GM19468 (cell line): ENCODE measurements around the gene KDM5D.

Source experiments
- ATAC-seq: cut with Tn5 transposase; IDR thresholded peaks from one replicate; pipeline ENCODE4 v1.9.1; 2021; ENCODE audit warnings: mild to moderate bottlenecking, moderate library complexity, moderate number of reproducible peaks; ENCODE audit not compliant: unreplicated experiment; ENCODE audit errors: extremely low read depth

Gene KDM5D

GRCh38 chrY:19744381-19745378 lies at the start of gene KDM5D:
Gene KDM5D (minus strand): TSS chrY:19744726. CDS start chrY:19744534, 192 bp downstream.
- ATAC-seq: no peak

DNA sequence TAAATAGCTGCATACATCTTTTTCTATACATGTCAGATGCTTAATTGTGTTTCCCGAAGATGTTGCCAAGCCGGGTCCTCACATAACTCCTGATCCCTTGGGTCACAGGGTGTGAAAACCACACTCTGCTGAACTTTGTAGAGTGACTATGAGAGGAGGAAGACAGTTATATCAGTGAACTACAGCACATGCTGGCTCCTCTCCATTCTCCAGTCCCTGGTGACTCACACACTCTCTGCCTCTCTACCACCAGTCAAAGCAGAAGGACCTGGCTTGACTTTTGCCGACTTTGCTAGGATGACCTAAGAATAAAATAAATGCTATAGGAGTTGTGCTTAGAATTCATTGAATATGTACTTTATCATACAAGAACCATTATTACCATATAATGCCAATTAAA lies 23.8 kb upstream of the KDM5D start:
- ATAC-seq: no peak

- no peak for ATAC-seq
Measured at GRCh38 chrY:19743331-19743730, 1.2 kb downstream of the KDM5D start.

DNA sequence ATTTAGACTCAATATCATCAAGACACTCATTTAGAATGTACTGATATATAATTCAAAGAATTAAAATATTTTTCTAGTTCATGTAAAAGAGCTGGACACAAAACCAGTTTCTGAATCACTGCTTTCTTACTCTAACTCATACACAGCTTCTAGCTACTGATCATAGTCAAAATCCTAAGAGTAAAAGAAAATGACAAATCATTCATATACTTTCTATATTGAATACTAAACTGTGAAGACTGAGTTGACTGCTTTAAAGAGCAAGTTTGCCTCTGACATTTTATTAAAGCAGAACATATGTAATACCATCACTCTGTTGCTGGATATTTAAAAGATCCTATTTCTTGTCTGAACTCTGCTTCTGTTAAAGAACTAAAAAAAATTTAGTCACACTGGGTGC lies 2.4 kb downstream of the KDM5D start:
- no peak for ATAC-seq

DNA sequence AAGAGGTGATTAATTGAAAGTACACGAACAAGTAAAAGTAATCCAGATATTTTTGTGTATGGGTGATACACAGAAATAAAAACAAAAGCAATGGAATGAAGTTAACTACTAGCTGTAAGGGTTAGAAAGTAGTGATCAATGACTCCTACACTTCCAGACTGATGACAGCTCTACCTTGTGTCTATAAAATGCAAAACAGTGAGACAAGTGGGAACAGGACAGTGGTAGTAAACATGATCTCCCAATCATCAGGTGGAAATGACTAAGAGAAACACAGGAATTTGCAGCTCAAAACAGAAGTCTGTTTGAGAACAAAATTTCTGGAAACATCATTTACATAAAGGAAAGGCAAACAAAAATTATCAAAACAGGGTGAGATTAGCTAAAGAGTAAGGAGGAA lies 10.1 kb downstream of the KDM5D start:
- no peak for ATAC-seq

DNA sequence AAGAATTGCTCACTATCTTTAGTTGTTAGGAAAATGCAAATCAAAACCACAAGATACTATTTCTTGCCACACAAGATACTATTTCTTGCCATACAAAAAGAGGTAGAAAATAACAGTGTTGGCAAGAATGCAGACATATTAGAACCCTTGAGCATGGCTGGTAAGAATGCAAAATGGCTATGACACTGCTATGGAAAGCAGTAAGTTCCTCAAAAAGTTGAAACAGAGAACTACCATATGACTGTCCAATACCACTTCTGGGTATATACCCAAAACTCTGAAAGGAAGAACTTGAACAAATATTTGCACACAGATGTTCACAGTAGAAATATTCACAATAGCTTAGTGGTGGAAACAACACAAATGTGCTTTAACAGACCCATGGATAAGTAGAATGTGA lies 26.6 kb downstream of the KDM5D start:
- ATAC-seq: no peak

DNA sequence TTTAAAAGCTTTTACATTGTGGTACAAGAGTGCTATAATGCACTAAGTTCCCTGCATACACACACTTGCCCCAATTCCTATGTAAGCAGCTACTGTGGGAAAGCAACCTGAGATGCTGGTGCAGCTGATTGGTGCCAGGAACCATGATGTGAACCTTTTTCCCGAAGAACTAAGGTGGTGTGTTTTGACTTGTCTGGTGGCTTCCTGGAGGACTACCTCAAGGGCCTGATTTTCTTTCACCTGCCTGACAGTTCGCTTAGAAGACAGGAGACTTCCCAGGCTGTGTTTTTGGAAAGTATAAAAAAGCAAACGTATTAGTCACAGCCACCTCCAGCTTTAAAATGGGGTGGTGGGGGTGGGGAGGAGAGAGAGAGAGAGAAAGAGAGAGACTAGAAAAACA lies 27.4 kb downstream of the KDM5D start:
- no peak for ATAC-seq

GRCh38 chrY:19715226-19715625 lies 29.3 kb downstream of the KDM5D start:
- ATAC-seq: no peak

GRCh38 chrY:19713430-19713829 lies 31.1 kb downstream of the KDM5D start:
- ATAC-seq: no peak

DNA sequence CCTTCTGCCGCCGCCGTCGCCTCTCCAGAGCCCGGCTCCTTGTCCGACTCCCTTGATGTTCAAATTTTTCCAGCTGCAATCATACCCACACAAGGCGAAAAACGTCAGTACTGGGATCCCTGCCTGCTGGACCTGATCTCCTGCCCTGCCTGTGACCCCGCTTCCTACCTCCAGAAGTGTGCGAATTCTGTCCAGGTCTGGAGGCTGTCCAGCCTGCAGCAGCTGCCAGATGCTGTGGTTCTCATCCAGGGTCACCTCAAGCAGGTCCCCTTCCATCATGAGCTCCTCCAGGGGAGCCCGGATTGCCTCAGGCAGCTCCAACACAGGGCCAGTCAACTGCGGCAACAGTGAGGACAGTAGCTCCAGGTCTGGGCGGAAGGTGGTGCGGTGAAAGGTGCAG lies 38.3 kb downstream of the KDM5D start:
- no peak for ATAC-seq

GRCh38 chrY:19698495-19698894 lies 46.0 kb downstream of the KDM5D start:
- ATAC-seq: no peak

GRCh38 chrY:19680821-19681220 lies 63.7 kb downstream of the KDM5D start:
- ATAC-seq: no peak
